CD4-positive, alpha-beta T cell treated with Interleukin-17A for 1 hour (primary cell): ENCODE data around the gene EIPR1.

Source experiments
- DNase-seq: peaks from one replicate; pipeline ENCODE4 v3.0.0-alpha.2; 2020

Gene EIPR1

GRCh38 chr2:3377612-3378432 is at the start of gene EIPR1:
EIPR1 (minus strand) TSS chr2:3377818; CDS start chr2:3377689, 129 bp downstream.
- peak; percentile 98 for DNase-seq

GRCh38 chr2:3427272-3427671 is 49.7 kb upstream of the EIPR1 start:
- DNase-seq, result no peak

- DNase-seq, result no peak
These were observed 49.0 kb upstream of the EIPR1 start for GRCh38 chr2:3426615-3427014.

- no peak for DNase-seq
These were observed 46.7 kb upstream of the EIPR1 start for GRCh38 chr2:3424171-3424795.

- peak; percentile 74 for DNase-seq
These were observed 46.0 kb upstream of the EIPR1 start for GRCh38 chr2:3423492-3424170.

GRCh38 chr2:3422161-3422779 is 44.7 kb upstream of the EIPR1 start:
- no peak for DNase-seq

GRCh38 chr2:3421580-3421979 is 44.0 kb upstream of the EIPR1 start:
- DNase-seq, result no peak

- no peak for DNase-seq
These were observed 43.3 kb upstream of the EIPR1 start for GRCh38 chr2:3420769-3421397.

- no peak for DNase-seq
These were observed 42.6 kb upstream of the EIPR1 start for GRCh38 chr2:3420076-3420768.

- no peak for DNase-seq
These were observed 41.3 kb upstream of the EIPR1 start for GRCh38 chr2:3418766-3419404.

GRCh38 chr2:3414133-3414860 is 36.7 kb upstream of the EIPR1 start:
- DNase-seq, result no peak

- DNase-seq, result no peak
These were observed 36.1 kb upstream of the EIPR1 start for GRCh38 chr2:3413697-3414096.

- no peak for DNase-seq
These were observed 33.5 kb upstream of the EIPR1 start for GRCh38 chr2:3411103-3411502.

GRCh38 chr2:3409627-3410170 is 32.1 kb upstream of the EIPR1 start:
- DNase-seq, result no peak

- no peak for DNase-seq
These were observed 31.2 kb upstream of the EIPR1 start for GRCh38 chr2:3408781-3409180.

GRCh38 chr2:3406501-3406900 is 28.9 kb upstream of the EIPR1 start:
- no peak for DNase-seq

GRCh38 chr2:3405876-3406275 is 28.3 kb upstream of the EIPR1 start:
- no peak for DNase-seq

- DNase-seq, result no peak
These were observed 27.7 kb upstream of the EIPR1 start for GRCh38 chr2:3405307-3405706.

GRCh38 chr2:3404349-3404894 is 26.8 kb upstream of the EIPR1 start:
- no peak for DNase-seq

GRCh38 chr2:3403587-3404334 is 26.1 kb upstream of the EIPR1 start:
- no peak for DNase-seq
